Cerebellar cortex (tissue), 1 donor: Measurements from ENCODE around the gene MARCO.

Source experiments
- DNase-seq: peaks from one replicate; pipeline ENCODE4 v3.0.0-alpha.2; 2015; ENCODE audit warnings: low spot score

The MARCO gene

DNA sequence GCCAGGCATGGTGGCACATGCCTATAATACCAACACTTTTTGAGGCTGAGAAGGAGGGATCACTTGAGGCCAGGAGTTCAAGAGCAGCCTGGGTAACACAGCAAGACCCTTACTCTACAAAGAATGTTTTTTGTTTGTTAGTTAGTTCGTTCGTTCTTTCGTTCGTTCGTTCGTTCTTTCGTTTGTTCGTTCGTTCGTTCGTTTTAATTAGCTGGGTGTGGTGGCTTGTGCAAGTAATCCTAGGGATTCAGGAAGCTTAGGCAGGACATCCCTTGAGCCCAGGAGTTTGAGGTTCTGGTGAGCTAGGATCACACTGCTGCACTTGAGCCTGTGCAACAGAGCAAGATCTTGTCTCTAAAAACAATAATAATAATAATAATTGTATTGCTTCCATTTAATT is 98.7 kb downstream of the MARCO start:
- DNase-seq, result no peak
